Loucy (cell line): Measurements from ENCODE around the gene RP9.

Experiments
- EZH2phosphoT487 ChIP-seq: fragments of 200-600 bp; IDR thresholded peaks from 2 replicates; pipeline ENCODE4 v1.6.1; 2018; ENCODE audit warnings: antibody characterized with exemption, mild to moderate bottlenecking, moderate library complexity, borderline replicate concordance
- TF ChIP-seq, protein P1 (sequence below): fragments of 200-600 bp; sonication (generic); conservative IDR thresholded peaks from 2 replicates; pipeline ENCODE4 v1.5.1; 2014; ENCODE audit warnings: mild to moderate bottlenecking, antibody characterized with exemption, low read length

DNA sequence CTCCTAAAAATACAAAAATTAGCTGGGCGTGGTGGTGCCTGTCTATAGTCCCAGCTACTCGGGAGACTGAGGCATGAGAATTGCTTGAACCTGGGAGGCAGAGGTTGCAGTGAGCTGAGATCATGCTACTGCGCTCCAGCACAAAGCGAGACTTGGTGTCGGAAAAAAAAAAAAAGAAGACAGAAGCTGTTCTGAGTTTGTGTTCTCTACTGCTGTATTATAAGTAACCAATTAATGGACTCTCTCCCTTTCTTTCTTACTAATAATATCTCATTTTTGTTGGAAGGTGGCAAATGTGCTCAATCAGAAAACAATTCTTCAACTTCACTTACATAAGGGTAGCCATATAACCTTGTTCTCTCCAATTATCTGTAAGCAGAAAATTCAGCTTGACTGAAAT is 54.0 kb downstream of the RP9 start:
- TF ChIP-seq EZH2phosphoT487 = no peak
- TF ChIP-seq, protein P1, sequence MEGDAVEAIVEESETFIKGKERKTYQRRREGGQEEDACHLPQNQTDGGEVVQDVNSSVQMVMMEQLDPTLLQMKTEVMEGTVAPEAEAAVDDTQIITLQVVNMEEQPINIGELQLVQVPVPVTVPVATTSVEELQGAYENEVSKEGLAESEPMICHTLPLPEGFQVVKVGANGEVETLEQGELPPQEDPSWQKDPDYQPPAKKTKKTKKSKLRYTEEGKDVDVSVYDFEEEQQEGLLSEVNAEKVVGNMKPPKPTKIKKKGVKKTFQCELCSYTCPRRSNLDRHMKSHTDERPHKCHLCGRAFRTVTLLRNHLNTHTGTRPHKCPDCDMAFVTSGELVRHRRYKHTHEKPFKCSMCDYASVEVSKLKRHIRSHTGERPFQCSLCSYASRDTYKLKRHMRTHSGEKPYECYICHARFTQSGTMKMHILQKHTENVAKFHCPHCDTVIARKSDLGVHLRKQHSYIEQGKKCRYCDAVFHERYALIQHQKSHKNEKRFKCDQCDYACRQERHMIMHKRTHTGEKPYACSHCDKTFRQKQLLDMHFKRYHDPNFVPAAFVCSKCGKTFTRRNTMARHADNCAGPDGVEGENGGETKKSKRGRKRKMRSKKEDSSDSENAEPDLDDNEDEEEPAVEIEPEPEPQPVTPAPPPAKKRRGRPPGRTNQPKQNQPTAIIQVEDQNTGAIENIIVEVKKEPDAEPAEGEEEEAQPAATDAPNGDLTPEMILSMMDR = no peak
